Rectal smooth muscle tissue (tissue), 1 donor: ENCODE data around the gene NT5C3B.
"Not testable (repeated sequence)": the region's sequence is repeated elsewhere in the genome, so short reads cannot be mapped to it uniquely, and the experiment has no call there.

Experiments used
- H3K27ac ChIP-seq: one replicate; pipeline ENCODE4 v1.7.0; 2013; ENCODE audit warnings: low read depth, low read length, inconsistent platforms
- H3K27me3 ChIP-seq: one replicate; pipeline ENCODE4 v1.7.0; 2013; ENCODE audit warnings: low read length; ENCODE audit not compliant: control insufficient read depth, insufficient read depth
- H3K36me3 ChIP-seq: one replicate; pipeline ENCODE4 v1.7.0; 2013; ENCODE audit warnings: low read length; ENCODE audit not compliant: control insufficient read depth, insufficient read depth
- H3K4me1 ChIP-seq: one replicate; pipeline ENCODE4 v1.7.0; 2013; ENCODE audit warnings: low read length; ENCODE audit not compliant: control insufficient read depth, insufficient read depth
- H3K4me3 ChIP-seq: one replicate; pipeline ENCODE4 v1.7.0; 2013; ENCODE audit warnings: low read length
- H3K9ac ChIP-seq: one replicate; pipeline ENCODE4 v1.7.0; 2013; ENCODE audit warnings: low read length

NT5C3B gene

GRCh38 chr17:41782142-41782541, 53.9 kb downstream of the NT5C3B start:
- no peaks in the 10 kb centered on the region for H3K36me3 ChIP-seq
- H3K27ac ChIP-seq, result no peak overlapping the region
- H3K27me3 ChIP-seq, result peaks cover 2% of the 10 kb centered on the region
- H3K4me3 ChIP-seq, result no peak overlapping the region
- H3K4me1 ChIP-seq, result no peaks in the 10 kb centered on the region
- H3K9ac ChIP-seq, result no peak overlapping the region

- no peak overlapping the region for H3K9ac ChIP-seq
- H3K36me3 ChIP-seq, result no peaks in the 10 kb centered on the region
- H3K4me3 ChIP-seq, result no peak overlapping the region
- H3K4me1 ChIP-seq, result no peaks in the 10 kb centered on the region
- H3K27ac ChIP-seq, result no peak overlapping the region
- peaks cover 2% of the 10 kb centered on the region for H3K27me3 ChIP-seq
Observed at GRCh38 chr17:41781404-41782110, 54.5 kb downstream of the NT5C3B start.

GRCh38 chr17:41779954-41780353, 56.1 kb downstream of the NT5C3B start:
- Histone ChIP-seq H3K27ac (no peak overlapping the region), H3K9ac (no peak overlapping the region), H3K27me3 (no peaks in the 10 kb centered on the region), H3K4me1 (no peaks in the 10 kb centered on the region), H3K36me3 (no peaks in the 10 kb centered on the region), H3K4me3 (no peak overlapping the region)

GRCh38 chr17:41777574-41778188, 58.4 kb downstream of the NT5C3B start:
- no peak overlapping the region for H3K9ac ChIP-seq

GRCh38 chr17:41777157-41777573, 58.9 kb downstream of the NT5C3B start:
- Histone ChIP-seq H3K27me3 (no peaks in the 10 kb centered on the region), H3K4me3 (no peak overlapping the region), H3K4me1 (no peaks in the 10 kb centered on the region), H3K9ac (no peak overlapping the region), H3K27ac (no peak overlapping the region), H3K36me3 (no peaks in the 10 kb centered on the region)

More at GRCh38 chr17:41777574-41778188, 58.4 kb downstream of the NT5C3B start:
- Histone ChIP-seq H3K4me1 (no peaks in the 10 kb centered on the region), H3K36me3 (no peaks in the 10 kb centered on the region), H3K27me3 (no peaks in the 10 kb centered on the region), H3K27ac (peak overlapping the region; percentile 42), H3K4me3 (no peak overlapping the region)

GRCh38 chr17:41776262-41776900, 59.7 kb downstream of the NT5C3B start:
- not testable (repeated sequence) for H3K27me3 ChIP-seq, H3K4me1 ChIP-seq, H3K9ac ChIP-seq, H3K36me3 ChIP-seq, H3K4me3 ChIP-seq, H3K27ac ChIP-seq

GRCh38 chr17:41775394-41776226, 60.4 kb downstream of the NT5C3B start:
- Histone ChIP-seq H3K9ac (no peak overlapping the region), H3K36me3 (peaks cover 4% of the 10 kb centered on the region), H3K27me3 (no peaks in the 10 kb centered on the region), H3K4me1 (no peaks in the 10 kb centered on the region), H3K4me3 (no peak overlapping the region), H3K27ac (peak overlapping the region; percentile 8)
